ENCODE data around the gene EFEMP2. TPM values are rescaled to one million over a fixed set of nuclear protein-coding genes. Genes with fewer than 3 reads are reported as not detected.
A peak's percentile ranks its signal among the peaks of the same experiment; 100 is the strongest.

The EFEMP2 gene
- total and polyA plus RNA-seq, 5 experiments from 2014 or later: 1.8 to 16.9 (median 8.9) TPM; not detected in 1

- no peaks in the 10 kb centered on the region for H3K27me3 Mint-ChIP-seq
- POLR2A ChIA-PET: interaction anchor here (1.3 to 7.7 kb wide), 4 partner anchors 10 to 57 kb away, joined by 4 to 183 read pairs (median 20); partner anchors contain the start of genes CCDC85B, FIBP, FOSL1 and MUS81
- ATAC-seq: no peak
- no peaks in the 10 kb centered on the region for H3K9me3 Mint-ChIP-seq
- peak overlapping the region; percentile 65 to 96 (median 87) for H3K4me3 Mint-ChIP-seq
- H3K27ac Mint-ChIP-seq: peak overlapping the region in 9 of 10 donors; percentile 13 to 88 (median 67)
- H3K36me3 Mint-ChIP-seq: peaks cover 0 to 15% (median 0%) of the 10 kb centered on the region in 3 donors
- peaks cover 17 to 46% (median 42%) of the 10 kb centered on the region in 4 donors for H3K4me1 Mint-ChIP-seq
- no peak for DNase-seq
Measured at GRCh38 chr11:65916391-65916790, 43.8 kb upstream of the EFEMP2 start.

- POLR2A ChIA-PET: interaction anchor here (0.7 to 4.0 kb wide), 5 partner anchors 9 to 56 kb away, joined by 3 to 32 read pairs (median 4); partner anchors contain the start of genes CCDC85B, FOSL1 and MUS81
- Mint-ChIP-seq H3K27ac (peak overlapping the region in 2 of 10 donors; percentile 46 to 51), H3K4me3 (peak overlapping the region in 2 of 10 donors; percentile 93 to 94), H3K9me3 (no peaks in the 10 kb centered on the region), H3K36me3 (peaks cover 0 to 14% (median 0%) of the 10 kb centered on the region in 3 donors), H3K4me1 (peaks cover 17 to 45% (median 41%) of the 10 kb centered on the region in 4 donors), H3K27me3 (no peaks in the 10 kb centered on the region)
- no peak for DNase-seq
- ATAC-seq: no peak
Measured at GRCh38 chr11:65915821-65916251, 43.2 kb upstream of the EFEMP2 start.

- H3K36me3 Mint-ChIP-seq: peaks cover 0 to 12% (median 0%) of the 10 kb centered on the region in 3 donors
- no peak for ATAC-seq
- no peak for DNase-seq
- no peaks in the 10 kb centered on the region for H3K9me3 Mint-ChIP-seq
- POLR2A ChIA-PET: interaction anchor here (0.7 to 4.0 kb wide), 7 partner anchors 8 to 56 kb away, joined by 3 to 32 read pairs (median 5); partner anchors contain the start of genes CCDC85B, FOSL1 and MUS81
- H3K27me3 Mint-ChIP-seq: no peaks in the 10 kb centered on the region
- peak overlapping the region in 7 of 10 donors; percentile 15 to 68 (median 50) for H3K27ac Mint-ChIP-seq
- peak overlapping the region in 4 of 10 donors; percentile 34 to 74 (median 48) for H3K4me3 Mint-ChIP-seq
- peaks cover 17 to 39% (median 36%) of the 10 kb centered on the region in 4 donors for H3K4me1 Mint-ChIP-seq
Measured at GRCh38 chr11:65915101-65915820, 42.7 kb upstream of the EFEMP2 start.

DNA sequence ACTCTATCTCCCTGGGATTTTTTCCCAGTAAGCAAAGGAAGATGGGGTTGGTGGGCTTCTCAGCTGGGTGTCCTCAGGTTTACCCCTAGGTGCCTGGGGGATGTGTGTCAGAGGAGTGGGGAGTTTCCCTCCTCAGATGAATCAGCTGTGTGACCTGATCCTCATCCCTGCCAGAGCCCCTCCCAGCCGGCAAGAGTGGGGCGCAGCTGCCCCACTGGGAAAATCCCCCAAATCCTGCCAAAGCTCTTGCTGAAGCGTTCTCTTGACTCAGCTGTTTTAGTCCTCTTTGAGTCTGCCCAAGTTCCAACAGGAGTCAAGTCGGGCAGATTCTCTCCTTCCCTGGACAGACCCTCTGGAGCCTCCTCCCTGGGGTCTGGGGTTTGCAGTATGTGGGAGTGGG lies 40.2 kb upstream of the EFEMP2 start:
- no peak for DNase-seq
- Mint-ChIP-seq H3K27me3 (peaks cover 0 to 5% (median 0%) of the 10 kb centered on the region in 5 donors), H3K9me3 (no peaks in the 10 kb centered on the region), H3K4me1 (peaks cover 16 to 39% (median 33%) of the 10 kb centered on the region in 4 donors), H3K4me3 (no peak overlapping the region), H3K27ac (peak overlapping the region in 1 of 10 donors; percentile 28), H3K36me3 (peaks cover 0 to 7% (median 0%) of the 10 kb centered on the region in 3 donors)
- ATAC-seq: no peak
- POLR2A ChIA-PET: interaction anchor here (1.0 to 1.4 kb wide), 2 partner anchors 9 to 24 kb away, joined by 3 read pairs; no protein-coding TSS in a partner anchor

- Mint-ChIP-seq H3K27me3 (peaks cover 0 to 5% (median 0%) of the 10 kb centered on the region in 5 donors), H3K4me1 (peaks cover 13 to 30% (median 26%) of the 10 kb centered on the region in 4 donors), H3K27ac (peak overlapping the region in 2 of 10 donors; percentile 34 to 36), H3K9me3 (no peaks in the 10 kb centered on the region), H3K4me3 (no peak overlapping the region), H3K36me3 (peaks cover 0 to 4% (median 0%) of the 10 kb centered on the region in 3 donors)
- POLR2A ChIA-PET: interaction anchor here (0.7 to 1.4 kb wide), 4 partner anchors 10 to 53 kb away, joined by 3 to 4 read pairs (median 4); no protein-coding TSS in a partner anchor
- ATAC-seq: no peak
- no peak for DNase-seq
Measured at GRCh38 chr11:65911682-65912568, 39.3 kb upstream of the EFEMP2 start.

DNA sequence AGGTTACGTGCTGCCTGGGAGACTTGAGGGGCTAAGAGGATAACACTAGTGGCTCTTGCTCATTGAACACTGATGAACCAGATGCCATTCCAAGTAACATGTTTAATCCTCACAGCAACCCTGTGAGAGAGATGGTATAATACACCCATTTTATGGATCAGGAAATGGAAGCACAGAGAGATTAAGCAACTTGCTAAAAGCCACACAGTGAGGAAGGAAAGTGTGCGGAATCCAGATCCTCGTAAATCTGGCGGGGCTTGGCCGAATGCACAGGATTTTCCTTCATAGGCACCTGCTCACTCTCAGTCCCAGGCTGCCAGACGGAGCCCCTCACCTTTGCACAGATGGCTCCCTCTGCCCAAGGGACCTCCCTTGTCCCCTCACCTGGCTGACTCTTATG lies 35.3 kb upstream of the EFEMP2 start:
- POLR2A ChIA-PET: interaction anchor here (0.6 to 1.6 kb wide), 3 partner anchors 15 to 33 kb away, joined by 3 to 5 read pairs (median 3); partner anchors contain the start of gene CCDC85B

GRCh38 chr11:65906602-65907001 lies 34.0 kb upstream of the EFEMP2 start:
- Mint-ChIP-seq H3K4me1 (peaks cover 0 to 14% (median 5%) of the 10 kb centered on the region in 4 donors), H3K4me3 (no peak overlapping the region), H3K36me3 (no peaks in the 10 kb centered on the region), H3K9me3 (no peaks in the 10 kb centered on the region), H3K27ac (no peak overlapping the region), H3K27me3 (peaks cover 0 to 5% (median 4%) of the 10 kb centered on the region in 5 donors)
- POLR2A ChIA-PET: interaction anchor here (1.3 to 1.7 kb wide), 2 partner anchors 9 to 16 kb away, joined by 3 to 4 read pairs; partner anchors contain the start of gene CCDC85B
- DNase-seq (no peak), ATAC-seq (no peak)

More for the DNA sequence above, 35.3 kb upstream of the EFEMP2 start:
- Mint-ChIP-seq H3K4me3 (no peak overlapping the region), H3K27me3 (peaks cover 0 to 5% (median 4%) of the 10 kb centered on the region in 5 donors), H3K9me3 (no peaks in the 10 kb centered on the region), H3K4me1 (peaks cover 0 to 8% (median 5%) of the 10 kb centered on the region in 4 donors), H3K36me3 (no peaks in the 10 kb centered on the region), H3K27ac (no peak overlapping the region)
- DNase-seq: no peak
- ATAC-seq: no peak

DNA sequence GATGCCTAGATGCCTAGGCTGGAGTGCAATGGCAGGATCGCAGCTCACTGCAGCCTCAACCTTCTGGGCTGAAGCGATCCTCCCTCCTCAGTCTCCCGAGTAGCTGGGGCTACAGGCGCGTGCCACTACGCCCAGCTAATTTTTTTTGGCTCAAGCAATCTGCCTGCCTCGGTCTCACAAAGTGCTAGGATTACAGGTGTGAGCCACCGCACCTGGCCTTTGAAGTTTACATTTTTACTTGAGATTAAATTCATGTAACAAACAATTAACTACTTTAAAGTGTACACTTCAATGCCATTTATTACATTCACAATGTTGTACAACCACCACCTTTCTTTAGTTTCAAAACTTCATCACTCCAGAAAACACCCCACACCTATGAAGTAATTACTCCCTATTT lies 31.1 kb upstream of the EFEMP2 start:
- ATAC-seq: no peak
- Mint-ChIP-seq H3K4me1 (peaks cover 0 to 18% (median 4%) of the 10 kb centered on the region in 4 donors), H3K27ac (peak overlapping the region in 1 of 10 donors; percentile 15), H3K4me3 (peak overlapping the region in 1 of 10 donors; percentile 29), H3K36me3 (no peaks in the 10 kb centered on the region), H3K27me3 (peaks cover 0 to 4% (median 0%) of the 10 kb centered on the region in 5 donors), H3K9me3 (no peaks in the 10 kb centered on the region)
- DNase-seq: no peak
- POLR2A ChIA-PET: interaction anchor here (0.9 to 6.2 kb wide), 2 partner anchors 13 to 24 kb away, joined by 4 to 105 read pairs; partner anchors contain the start of genes CCDC85B and FIBP

DNA sequence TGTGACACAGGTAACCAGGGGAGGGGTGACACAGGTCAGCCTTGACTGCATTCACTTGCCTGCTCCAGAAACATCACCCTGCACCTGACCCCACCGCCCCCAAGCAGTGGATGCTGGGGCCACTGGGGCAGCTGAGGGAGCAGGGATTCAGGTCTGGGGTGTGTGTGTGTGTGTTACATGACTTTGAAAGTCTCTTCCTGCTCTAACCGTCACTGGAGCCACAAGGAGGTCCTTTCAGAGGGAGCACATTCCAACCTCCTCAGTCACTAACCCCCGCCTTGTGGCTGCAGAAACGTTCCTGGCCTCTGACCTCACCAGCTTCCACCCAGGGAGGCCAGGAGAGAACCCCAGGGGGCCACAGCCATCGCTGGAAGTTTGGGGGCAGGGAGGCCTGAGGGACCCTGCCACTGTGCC lies 30.5 kb upstream of the EFEMP2 start:
- POLR2A ChIA-PET: interaction anchor here (6.2 kb wide), 1 partner anchor 13 kb away, joined by 105 read pairs; the partner anchor contains the start of genes CCDC85B and FIBP
- H3K4me3 Mint-ChIP-seq: no peak overlapping the region
- peaks cover 0 to 4% (median 0%) of the 10 kb centered on the region in 5 donors for H3K27me3 Mint-ChIP-seq
- no peaks in the 10 kb centered on the region for H3K36me3 Mint-ChIP-seq
- ATAC-seq (no peak), DNase-seq (no peak)
- peaks cover 0 to 19% (median 4%) of the 10 kb centered on the region in 4 donors for H3K4me1 Mint-ChIP-seq
- no peaks in the 10 kb centered on the region for H3K9me3 Mint-ChIP-seq
- peak overlapping the region in 1 of 10 donors; percentile 41 for H3K27ac Mint-ChIP-seq

GRCh38 chr11:65900899-65901180 lies 28.2 kb upstream of the EFEMP2 start:
- Mint-ChIP-seq H3K4me1 (peaks cover under 1 to 21% (median 7%) of the 10 kb centered on the region in 4 donors), H3K36me3 (no peaks in the 10 kb centered on the region), H3K27me3 (peaks cover 0 to 4% (median 0%) of the 10 kb centered on the region in 5 donors), H3K9me3 (no peaks in the 10 kb centered on the region), H3K4me3 (peak overlapping the region; percentile 57 to 80 (median 74)), H3K27ac (peak overlapping the region in 9 of 10 donors; percentile 41 to 94 (median 72))
- POLR2A ChIA-PET: interaction anchor here (0.8 to 6.2 kb wide), 11 partner anchors 11 to 417 kb away, joined by 3 to 105 read pairs (median 6); partner anchors contain the start of genes C11orf68, CCDC85B, CD248 and CTSW
- no peak for DNase-seq
- ATAC-seq: no peak

- Mint-ChIP-seq H3K4me3 (peak within 1 kb of the TSS; percentile 57 to 80 (median 74)), H3K36me3 (no peaks in the 10 kb centered on the region), H3K27ac (peak within 1 kb of the TSS in 9 of 10 donors; percentile 41 to 94 (median 72)), H3K27me3 (peaks cover 0 to 4% (median 0%) of the 10 kb centered on the region in 5 donors), H3K4me1 (peaks cover 2 to 24% (median 10%) of the 10 kb centered on the region in 4 donors), H3K9me3 (no peaks in the 10 kb centered on the region)
- peak; percentile 85 to 95 (median 91) for DNase-seq
- POLR2A ChIA-PET: interaction anchor here (0.8 to 6.2 kb wide), 11 partner anchors 10 to 417 kb away, joined by 3 to 105 read pairs (median 6); partner anchors contain the start of genes C11orf68, CCDC85B, CD248 and CTSW
- peak; percentile 93 to 98 for ATAC-seq
Measured at GRCh38 chr11:65900125-65900898, 27.7 kb upstream of the EFEMP2 start, which contains the start of gene FOSL1. Gene FOSL1, minus strand, starts transcription at chr11:65900388. Its CDS starts 49 bp downstream, at chr11:65900339.

All from naive thymus-derived CD8-positive, alpha-beta T cell (primary cell).